Chondrocyte (in vitro differentiated cells): ENCODE results near the gene CNPY1. TPM values are rescaled to one million over a fixed set of nuclear protein-coding genes. Genes with fewer than 3 reads are reported as not detected.

ENCODE experiments used
- DNase-seq: peaks from one replicate; pipeline ENCODE4 v3.0.0; 2021; ENCODE audit warnings: mixed read lengths, low spot score
- H3K27ac Mint-ChIP-seq: one replicate; pipeline ENCODE4 v1.8.0; 2021; ENCODE audit warnings: mild to moderate bottlenecking, moderate library complexity, mixed read lengths; ENCODE audit not compliant: unreplicated experiment
- H3K27me3 Mint-ChIP-seq: 2 replicates; pipeline ENCODE4 v1.8.0; 2021; ENCODE audit warnings: low read depth, mixed read lengths
- H3K36me3 Mint-ChIP-seq: 2 replicates; pipeline ENCODE4 v1.8.0; 2021; ENCODE audit warnings: low read depth, mixed read lengths
- H3K4me1 Mint-ChIP-seq: 2 replicates; pipeline ENCODE4 v1.8.0; 2021; ENCODE audit warnings: low read depth, mild to moderate bottlenecking, mixed read lengths
- H3K4me3 Mint-ChIP-seq: one replicate; pipeline ENCODE4 v1.8.0; 2021; ENCODE audit warnings: mild to moderate bottlenecking, moderate library complexity, mixed read lengths; ENCODE audit not compliant: unreplicated experiment
- H3K9me3 Mint-ChIP-seq: 2 replicates; pipeline ENCODE4 v1.8.0; 2021; ENCODE audit warnings: low read depth, mixed read lengths
- CTCF ChIP-seq: fragments of 200-600 bp; sonication (generic); IDR thresholded peaks from 2 replicates; pipeline ENCODE4 v1.5.0; 2021; ENCODE audit warnings: antibody characterized with exemption, mild to moderate bottlenecking, moderate library complexity
- total RNA-seq: library from RNA; stranded (reverse); gene quantifications from 3 replicates; pipeline ENCODE4 v1.2.1, GENCODE V29; 2021

CNPY1 gene
- total RNA-seq, 1 donor from 2014 or later = not detected

- Mint-ChIP-seq H3K4me3 (no peak overlapping the region), H3K4me1 (peaks cover 18% of the 10 kb centered on the region), H3K9me3 (no peaks in the 10 kb centered on the region), H3K27ac (no peak overlapping the region), H3K27me3 (peaks cover 87% of the 10 kb centered on the region), H3K36me3 (peaks cover 5% of the 10 kb centered on the region)
- no peak for TF ChIP-seq CTCF
- no peak for DNase-seq
These were observed 38.8 kb downstream of the CNPY1 start for GRCh38 chr7:155507576-155507975.

GRCh38 chr7:155506854-155507337 lies 39.5 kb downstream of the CNPY1 start:
- DNase-seq = no peak
- TF ChIP-seq CTCF = no peak
- Mint-ChIP-seq H3K9me3 (no peaks in the 10 kb centered on the region), H3K4me1 (peaks cover 18% of the 10 kb centered on the region), H3K27ac (no peak overlapping the region), H3K36me3 (peaks cover 6% of the 10 kb centered on the region), H3K27me3 (peaks cover 85% of the 10 kb centered on the region), H3K4me3 (no peak overlapping the region)

- Mint-ChIP-seq H3K27me3 (peaks cover 86% of the 10 kb centered on the region), H3K27ac (no peak overlapping the region), H3K36me3 (peaks cover 6% of the 10 kb centered on the region)
These were observed 41.0 kb downstream of the CNPY1 start for GRCh38 chr7:155505422-155505793.

GRCh38 chr7:155497149-155497901 lies 49.0 kb downstream of the CNPY1 start:
- H3K27ac Mint-ChIP-seq = no peak overlapping the region
- TF ChIP-seq CTCF = no peak
- no peak overlapping the region for H3K4me3 Mint-ChIP-seq
- DNase-seq = no peak
- H3K4me1 Mint-ChIP-seq = no peaks in the 10 kb centered on the region
- peaks cover 42% of the 10 kb centered on the region for H3K27me3 Mint-ChIP-seq
- H3K9me3 Mint-ChIP-seq = no peaks in the 10 kb centered on the region
- peaks cover 1% of the 10 kb centered on the region for H3K36me3 Mint-ChIP-seq

More at GRCh38 chr7:155505422-155505793, 41.0 kb downstream of the CNPY1 start:
- TF ChIP-seq CTCF = no peak
- Mint-ChIP-seq H3K9me3 (no peaks in the 10 kb centered on the region), H3K4me1 (peaks cover 17% of the 10 kb centered on the region), H3K4me3 (no peak overlapping the region)
- no peak for DNase-seq

- Mint-ChIP-seq H3K27me3 (peaks cover 40% of the 10 kb centered on the region), H3K4me3 (no peak overlapping the region), H3K27ac (no peak overlapping the region), H3K4me1 (peaks cover 2% of the 10 kb centered on the region), H3K36me3 (peaks cover 3% of the 10 kb centered on the region), H3K9me3 (no peaks in the 10 kb centered on the region)
- no peak for TF ChIP-seq CTCF
- DNase-seq = no peak
These were observed 49.9 kb downstream of the CNPY1 start for GRCh38 chr7:155496267-155497005.
